Measurements from ENCODE around the gene LIN28B.

DNA sequence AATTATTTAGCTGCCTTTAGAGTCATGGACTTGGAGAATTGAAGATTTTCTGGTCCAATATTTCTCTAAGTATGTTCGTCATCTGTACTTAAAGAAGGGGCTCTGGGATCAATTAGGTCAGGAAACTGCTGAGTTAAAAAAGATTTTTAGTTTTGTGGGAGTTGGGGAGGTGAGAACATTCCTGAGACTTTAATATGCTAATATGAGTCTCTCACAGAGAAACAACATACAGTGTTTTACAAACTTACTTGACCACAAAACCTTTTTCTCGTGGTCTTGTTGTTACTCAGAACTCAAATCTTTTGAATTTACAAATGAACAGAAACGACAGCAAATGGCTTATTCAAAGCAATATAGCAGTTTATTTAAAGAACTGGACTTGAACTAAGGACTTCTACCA lies 67.9 kb downstream of the LIN28B start:
- TF ChIP-seq, protein P1, sequence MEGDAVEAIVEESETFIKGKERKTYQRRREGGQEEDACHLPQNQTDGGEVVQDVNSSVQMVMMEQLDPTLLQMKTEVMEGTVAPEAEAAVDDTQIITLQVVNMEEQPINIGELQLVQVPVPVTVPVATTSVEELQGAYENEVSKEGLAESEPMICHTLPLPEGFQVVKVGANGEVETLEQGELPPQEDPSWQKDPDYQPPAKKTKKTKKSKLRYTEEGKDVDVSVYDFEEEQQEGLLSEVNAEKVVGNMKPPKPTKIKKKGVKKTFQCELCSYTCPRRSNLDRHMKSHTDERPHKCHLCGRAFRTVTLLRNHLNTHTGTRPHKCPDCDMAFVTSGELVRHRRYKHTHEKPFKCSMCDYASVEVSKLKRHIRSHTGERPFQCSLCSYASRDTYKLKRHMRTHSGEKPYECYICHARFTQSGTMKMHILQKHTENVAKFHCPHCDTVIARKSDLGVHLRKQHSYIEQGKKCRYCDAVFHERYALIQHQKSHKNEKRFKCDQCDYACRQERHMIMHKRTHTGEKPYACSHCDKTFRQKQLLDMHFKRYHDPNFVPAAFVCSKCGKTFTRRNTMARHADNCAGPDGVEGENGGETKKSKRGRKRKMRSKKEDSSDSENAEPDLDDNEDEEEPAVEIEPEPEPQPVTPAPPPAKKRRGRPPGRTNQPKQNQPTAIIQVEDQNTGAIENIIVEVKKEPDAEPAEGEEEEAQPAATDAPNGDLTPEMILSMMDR (conservative IDR thresholded peaks at IDR 0.05; ENCODE audit: low read depth in 2 of 2), result no peak
- no peak for TF ChIP-seq EZH2phosphoT487 (IDR thresholded peaks at IDR 0.05; ENCODE audit: unreplicated experiment)
- no peak for TF ChIP-seq EZH2 (IDR thresholded peaks at IDR 0.05; ENCODE audit: low read depth, unreplicated experiment)
- no peak for TF ChIP-seq POLR2AphosphoS5 (IDR thresholded peaks at IDR 0.05; ENCODE audit: low read depth)
- no peak for TF ChIP-seq JUNB (IDR thresholded peaks at IDR 0.05; ENCODE audit: unreplicated experiment)
- TF ChIP-seq ZNF114 (CRISPR knock-in tag; IDR thresholded peaks at IDR 0.05), result no peak
- TF ChIP-seq CREB1 (CRISPR knock-in tag; IDR thresholded peaks at IDR 0.05; ENCODE audit: low read depth), result no peak
- TF ChIP-seq, protein P2, sequence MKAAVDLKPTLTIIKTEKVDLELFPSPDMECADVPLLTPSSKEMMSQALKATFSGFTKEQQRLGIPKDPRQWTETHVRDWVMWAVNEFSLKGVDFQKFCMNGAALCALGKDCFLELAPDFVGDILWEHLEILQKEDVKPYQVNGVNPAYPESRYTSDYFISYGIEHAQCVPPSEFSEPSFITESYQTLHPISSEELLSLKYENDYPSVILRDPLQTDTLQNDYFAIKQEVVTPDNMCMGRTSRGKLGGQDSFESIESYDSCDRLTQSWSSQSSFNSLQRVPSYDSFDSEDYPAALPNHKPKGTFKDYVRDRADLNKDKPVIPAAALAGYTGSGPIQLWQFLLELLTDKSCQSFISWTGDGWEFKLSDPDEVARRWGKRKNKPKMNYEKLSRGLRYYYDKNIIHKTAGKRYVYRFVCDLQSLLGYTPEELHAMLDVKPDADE (IDR thresholded peaks at IDR 0.05), result no peak
- TF ChIP-seq, protein P3, sequence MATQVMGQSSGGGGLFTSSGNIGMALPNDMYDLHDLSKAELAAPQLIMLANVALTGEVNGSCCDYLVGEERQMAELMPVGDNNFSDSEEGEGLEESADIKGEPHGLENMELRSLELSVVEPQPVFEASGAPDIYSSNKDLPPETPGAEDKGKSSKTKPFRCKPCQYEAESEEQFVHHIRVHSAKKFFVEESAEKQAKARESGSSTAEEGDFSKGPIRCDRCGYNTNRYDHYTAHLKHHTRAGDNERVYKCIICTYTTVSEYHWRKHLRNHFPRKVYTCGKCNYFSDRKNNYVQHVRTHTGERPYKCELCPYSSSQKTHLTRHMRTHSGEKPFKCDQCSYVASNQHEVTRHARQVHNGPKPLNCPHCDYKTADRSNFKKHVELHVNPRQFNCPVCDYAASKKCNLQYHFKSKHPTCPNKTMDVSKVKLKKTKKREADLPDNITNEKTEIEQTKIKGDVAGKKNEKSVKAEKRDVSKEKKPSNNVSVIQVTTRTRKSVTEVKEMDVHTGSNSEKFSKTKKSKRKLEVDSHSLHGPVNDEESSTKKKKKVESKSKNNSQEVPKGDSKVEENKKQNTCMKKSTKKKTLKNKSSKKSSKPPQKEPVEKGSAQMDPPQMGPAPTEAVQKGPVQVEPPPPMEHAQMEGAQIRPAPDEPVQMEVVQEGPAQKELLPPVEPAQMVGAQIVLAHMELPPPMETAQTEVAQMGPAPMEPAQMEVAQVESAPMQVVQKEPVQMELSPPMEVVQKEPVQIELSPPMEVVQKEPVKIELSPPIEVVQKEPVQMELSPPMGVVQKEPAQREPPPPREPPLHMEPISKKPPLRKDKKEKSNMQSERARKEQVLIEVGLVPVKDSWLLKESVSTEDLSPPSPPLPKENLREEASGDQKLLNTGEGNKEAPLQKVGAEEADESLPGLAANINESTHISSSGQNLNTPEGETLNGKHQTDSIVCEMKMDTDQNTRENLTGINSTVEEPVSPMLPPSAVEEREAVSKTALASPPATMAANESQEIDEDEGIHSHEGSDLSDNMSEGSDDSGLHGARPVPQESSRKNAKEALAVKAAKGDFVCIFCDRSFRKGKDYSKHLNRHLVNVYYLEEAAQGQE (IDR thresholded peaks at IDR 0.05; ENCODE audit: unreplicated experiment), result no peak
